Measurements from ENCODE around the gene UGGT2.

UGGT2 gene

GRCh38 chr13:96053003-96053703, at the start of gene UGGT2:
Gene UGGT2, minus strand, starts transcription at chr13:96053401. Its CDS starts 89 bp downstream, at chr13:96053312.
- H3K4me3 ChIP-seq (ENCODE audit: low read depth, low read length) = peak within 1 kb of the TSS; percentile 94
- no peak for TF ChIP-seq CTCF (IDR thresholded peaks at IDR 0.05; ENCODE audit: low read depth, low read length)
- in situ Hi-C loops (cut with HindIII; ENCODE audit: low sequenced_read_pairs) = no loop called here
- peak; percentile 94 for DNase-seq (ENCODE audit: low read depth, low spot score)

GRCh38 chr13:96100457-96101220, 47.4 kb upstream of the UGGT2 start:
- in situ Hi-C loops (cut with HindIII; ENCODE audit: low sequenced_read_pairs) = no loop called here
- no peak for DNase-seq (ENCODE audit: low read depth, low spot score)
- H3K4me3 ChIP-seq (ENCODE audit: low read depth, low read length) = no peak overlapping the region
- no peak for TF ChIP-seq CTCF (IDR thresholded peaks at IDR 0.05; ENCODE audit: low read depth, low read length)

- no peak for DNase-seq (ENCODE audit: low read depth, low spot score)
- in situ Hi-C loops (cut with HindIII; ENCODE audit: low sequenced_read_pairs) = no loop called here
- no peak for TF ChIP-seq CTCF (IDR thresholded peaks at IDR 0.05; ENCODE audit: low read depth, low read length)
- no peak overlapping the region for H3K4me3 ChIP-seq (ENCODE audit: low read depth, low read length)
Observed at GRCh38 chr13:96093296-96094006, 40.2 kb upstream of the UGGT2 start.

- in situ Hi-C loops (cut with HindIII; ENCODE audit: low sequenced_read_pairs) = no loop called here
- peak; percentile 7 for DNase-seq (ENCODE audit: low read depth, low spot score)
- H3K4me3 ChIP-seq (ENCODE audit: low read depth, low read length) = peak overlapping the region; percentile 2
- TF ChIP-seq CTCF (IDR thresholded peaks at IDR 0.05; ENCODE audit: low read depth, low read length) = no peak
Observed at GRCh38 chr13:96091164-96092117, 38.2 kb upstream of the UGGT2 start.

- in situ Hi-C loops (cut with HindIII; ENCODE audit: low sequenced_read_pairs) = no loop called here
- H3K4me3 ChIP-seq (ENCODE audit: low read depth, low read length) = peak overlapping the region; percentile 43
- no peak for TF ChIP-seq CTCF (IDR thresholded peaks at IDR 0.05; ENCODE audit: low read depth, low read length)
- peak; percentile 7 for DNase-seq (ENCODE audit: low read depth, low spot score)
Observed at GRCh38 chr13:96090240-96091101, 37.3 kb upstream of the UGGT2 start.

Data from astrocyte of the spinal cord (primary cell).